WTC11 (cell line): ENCODE data around the gene CIB2.

Source experiments
- AFF4 ChIP-seq: sonication (generic); formaldehyde crosslinking; IDR thresholded peaks from 2 replicates; pipeline ENCODE4 v1.8.1; 2023; ENCODE audit warnings: mild to moderate bottlenecking, missing genetic modification reagents, borderline replicate concordance
- ATF6 ChIP-seq: sonication (generic); formaldehyde crosslinking; IDR thresholded peaks from 2 replicates; pipeline ENCODE4 v1.8.1; 2023; ENCODE audit warnings: mild to moderate bottlenecking, missing genetic modification reagents
- CREM ChIP-seq: sonication (generic); formaldehyde crosslinking; IDR thresholded peaks from 2 replicates; pipeline ENCODE4 v1.8.1; 2022; ENCODE audit warnings: mild to moderate bottlenecking, missing genetic modification reagents, moderate library complexity
- CTCF ChIP-seq: fragments of 200-600 bp; IDR thresholded peaks from 2 replicates; pipeline ENCODE4 v1.8.0; 2022; ENCODE audit warnings: antibody characterized with exemption
- ESRRA ChIP-seq: sonication (generic); formaldehyde crosslinking; IDR thresholded peaks from 2 replicates; pipeline ENCODE4 v1.8.1; 2022; ENCODE audit warnings: mild to moderate bottlenecking, missing genetic modification reagents, borderline replicate concordance
- FOXP1 ChIP-seq: sonication (generic); formaldehyde crosslinking; IDR thresholded peaks from 2 replicates; pipeline ENCODE4 v1.8.0; 2022; ENCODE audit warnings: missing genetic modification reagents, mild to moderate bottlenecking, moderate library complexity, borderline replicate concordance
- HMGXB4 ChIP-seq: sonication (generic); formaldehyde crosslinking; IDR thresholded peaks from 2 replicates; pipeline ENCODE4 v1.8.1; 2023; ENCODE audit warnings: mild to moderate bottlenecking, moderate library complexity, missing genetic modification reagents
- MAX ChIP-seq: sonication (generic); formaldehyde crosslinking; IDR thresholded peaks from 2 replicates; pipeline ENCODE4 v1.8.0; 2022; ENCODE audit warnings: mild to moderate bottlenecking, missing genetic modification reagents
- TP53 ChIP-seq: sonication (generic); formaldehyde crosslinking; IDR thresholded peaks from 2 replicates; pipeline ENCODE4 v1.8.1; 2023; ENCODE audit warnings: mild to moderate bottlenecking, missing genetic modification reagents
- USF2 ChIP-seq: sonication (generic); formaldehyde crosslinking; IDR thresholded peaks from 2 replicates; pipeline ENCODE4 v1.8.1; 2023; ENCODE audit warnings: mild to moderate bottlenecking, missing genetic modification reagents, moderate library complexity
- ZBTB21 ChIP-seq: sonication (generic); formaldehyde crosslinking; IDR thresholded peaks from 2 replicates; pipeline ENCODE4 v1.8.1; 2023; ENCODE audit warnings: mild to moderate bottlenecking, missing genetic modification reagents, borderline replicate concordance
- ZNF532 ChIP-seq: fragments of 250-450 bp; sonication (Bioruptor Pico); IDR thresholded peaks from 2 replicates; pipeline ENCODE4 v1.9.0; 2021; ENCODE audit warnings: mild to moderate bottlenecking, borderline replicate concordance

GRCh38 chr15:78056714-78057269 lies 74.5 kb downstream of the CIB2 start:
- TF ChIP-seq ZBTB21 (CRISPR knock-in tag) (no peak), CTCF (no peak), ESRRA (CRISPR knock-in tag) (no peak), HMGXB4 (CRISPR knock-in tag) (no peak), CREM (CRISPR knock-in tag) (no peak), USF2 (CRISPR knock-in tag) (no peak), ZNF532 (CRISPR knock-in tag) (no peak), TP53 (no peak), FOXP1 (CRISPR knock-in tag) (no peak), ATF6 (no peak), MAX (no peak), AFF4 (no peak)
